ENCODE data around the gene SOD3. TPM values are rescaled to one million over a fixed set of nuclear protein-coding genes. Genes with fewer than 3 reads are reported as not detected.

Gene SOD3
- total and polyA plus RNA-seq, 4 donors: 35.7 to 101 (median 53.9) TPM

DNA sequence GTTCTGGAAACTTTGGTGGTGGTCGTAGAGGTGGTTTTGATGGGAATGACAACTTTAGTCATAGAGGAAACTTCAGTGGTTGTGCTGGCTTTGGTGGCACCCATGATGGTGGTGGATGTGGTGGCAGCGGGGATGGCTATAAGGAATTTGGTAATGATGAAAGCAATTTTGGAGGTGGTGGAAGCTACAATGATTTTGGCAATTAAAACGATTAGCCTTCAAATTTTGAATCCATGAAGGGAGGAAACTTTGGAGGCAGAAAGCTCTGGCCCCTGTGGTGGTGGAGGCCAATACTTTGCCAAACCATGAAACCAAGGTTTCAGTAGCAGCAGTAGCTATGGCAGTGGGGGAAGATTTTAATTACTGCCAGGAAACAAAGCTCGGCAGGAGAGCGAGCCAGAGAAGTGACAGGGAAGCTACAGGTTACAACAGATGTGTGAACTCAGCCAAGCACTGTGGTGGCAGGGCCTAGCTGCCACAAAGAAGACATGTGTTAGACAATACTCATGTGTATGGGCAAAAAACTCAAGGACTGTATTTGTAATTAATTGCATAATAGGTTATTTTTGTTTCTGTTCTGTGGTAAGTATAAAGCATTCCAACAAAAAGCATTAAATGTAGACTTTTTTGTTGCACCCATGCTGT, 23.2 kb upstream of the SOD3 start:
- H3K27ac ChIP-seq (ENCODE audit: low read depth in 1 of 2, low read length in 1 of 2): no peak overlapping the region
- H3K9ac ChIP-seq (ENCODE audit: insufficient read depth in 1 of 2, low read length in 2 of 2): no peak overlapping the region
- WGBS, 2 donors: 84 to 88% methylated on average over 5 of the region's 5 CpGs
- no peaks in the 10 kb centered on the region for H3K27me3 ChIP-seq (ENCODE audit: control insufficient read depth in 3 of 3, insufficient read depth in 3 of 3, low read length in 2 of 3)
- no peaks in the 10 kb centered on the region for H3K9me3 ChIP-seq (ENCODE audit: control insufficient read depth in 4 of 4, insufficient read depth in 3 of 4, low read length in 3 of 4)
- peaks cover 0 to 4% (median 0%) of the 10 kb centered on the region in 5 donors for H3K4me1 ChIP-seq (ENCODE audit: control insufficient read depth in 5 of 5, insufficient read depth in 5 of 5, low read length in 5 of 5)
- H3K4me3 ChIP-seq: no peak overlapping the region
- H3K36me3 ChIP-seq (ENCODE audit: control insufficient read depth in 4 of 4, insufficient read depth in 4 of 4, low read length in 4 of 4): no peaks in the 10 kb centered on the region
- ATAC-seq (ENCODE audit: insufficient read depth, low FRiP score) (no peak), DNase-seq (no peak)
- TF ChIP-seq, protein P1, sequence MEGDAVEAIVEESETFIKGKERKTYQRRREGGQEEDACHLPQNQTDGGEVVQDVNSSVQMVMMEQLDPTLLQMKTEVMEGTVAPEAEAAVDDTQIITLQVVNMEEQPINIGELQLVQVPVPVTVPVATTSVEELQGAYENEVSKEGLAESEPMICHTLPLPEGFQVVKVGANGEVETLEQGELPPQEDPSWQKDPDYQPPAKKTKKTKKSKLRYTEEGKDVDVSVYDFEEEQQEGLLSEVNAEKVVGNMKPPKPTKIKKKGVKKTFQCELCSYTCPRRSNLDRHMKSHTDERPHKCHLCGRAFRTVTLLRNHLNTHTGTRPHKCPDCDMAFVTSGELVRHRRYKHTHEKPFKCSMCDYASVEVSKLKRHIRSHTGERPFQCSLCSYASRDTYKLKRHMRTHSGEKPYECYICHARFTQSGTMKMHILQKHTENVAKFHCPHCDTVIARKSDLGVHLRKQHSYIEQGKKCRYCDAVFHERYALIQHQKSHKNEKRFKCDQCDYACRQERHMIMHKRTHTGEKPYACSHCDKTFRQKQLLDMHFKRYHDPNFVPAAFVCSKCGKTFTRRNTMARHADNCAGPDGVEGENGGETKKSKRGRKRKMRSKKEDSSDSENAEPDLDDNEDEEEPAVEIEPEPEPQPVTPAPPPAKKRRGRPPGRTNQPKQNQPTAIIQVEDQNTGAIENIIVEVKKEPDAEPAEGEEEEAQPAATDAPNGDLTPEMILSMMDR (IDR thresholded peaks at IDR 0.05; ENCODE audit: control extremely low read depth, extremely low read depth): no peak

DNA sequence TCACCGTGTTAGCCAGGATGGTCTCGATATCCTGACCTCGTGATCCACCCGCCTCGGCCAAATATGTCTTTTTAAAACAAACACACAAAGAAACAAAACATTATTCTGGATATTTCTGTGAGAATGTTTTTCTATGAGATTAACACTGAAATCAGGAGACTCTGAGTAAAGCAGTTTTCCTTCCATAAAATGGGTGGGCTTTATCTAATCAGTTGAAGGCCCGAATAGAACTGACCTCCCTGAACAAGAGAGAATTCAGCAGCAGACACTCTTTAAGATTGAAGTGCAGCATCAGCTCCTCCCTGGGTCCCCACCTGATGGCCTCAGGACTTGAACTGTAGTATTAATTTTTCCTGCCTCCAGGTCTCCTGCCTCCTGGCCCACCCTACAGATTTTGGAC, 22.4 kb upstream of the SOD3 start:
- DNase-seq (no peak), ATAC-seq (ENCODE audit: insufficient read depth, low FRiP score) (no peak)
- Histone ChIP-seq H3K27ac (ENCODE audit: low read depth in 1 of 2, low read length in 1 of 2) (no peak overlapping the region), H3K4me1 (ENCODE audit: control insufficient read depth in 5 of 5, insufficient read depth in 5 of 5, low read length in 5 of 5) (peaks cover 0 to 11% (median 0%) of the 10 kb centered on the region in 5 donors), H3K36me3 (ENCODE audit: control insufficient read depth in 4 of 4, insufficient read depth in 4 of 4, low read length in 4 of 4) (no peaks in the 10 kb centered on the region), H3K27me3 (ENCODE audit: control insufficient read depth in 3 of 3, insufficient read depth in 3 of 3, low read length in 2 of 3) (no peaks in the 10 kb centered on the region), H3K9me3 (ENCODE audit: control insufficient read depth in 4 of 4, insufficient read depth in 3 of 4, low read length in 3 of 4) (no peaks in the 10 kb centered on the region), H3K9ac (ENCODE audit: insufficient read depth in 1 of 2, low read length in 2 of 2) (no peak overlapping the region), H3K4me3 (no peak overlapping the region)
- TF ChIP-seq, protein P1 (IDR thresholded peaks at IDR 0.05; ENCODE audit: control extremely low read depth, extremely low read depth): no peak
- 97 to 98% methylated on average over 6 of the region's 6 CpGs for WGBS, 2 donors

DNA sequence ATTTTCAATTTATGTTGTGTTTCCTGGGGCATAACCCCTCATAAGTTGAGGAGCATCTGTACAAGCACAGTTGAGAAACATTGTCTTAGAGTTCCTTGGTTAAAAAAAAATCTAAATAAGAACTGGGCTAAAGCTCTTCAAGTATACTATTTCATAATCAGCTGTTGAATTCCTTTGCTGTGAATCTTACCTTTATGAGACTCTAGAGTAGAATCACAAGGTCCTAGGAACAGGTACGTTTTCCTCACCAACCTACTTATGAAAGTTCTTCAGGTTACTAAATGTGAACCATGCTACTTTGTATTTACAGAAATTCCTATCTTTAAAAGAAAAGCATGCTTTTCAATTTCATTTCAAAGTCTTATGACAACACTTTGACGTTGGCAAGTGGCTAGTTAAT, 20.9 kb upstream of the SOD3 start:
- Histone ChIP-seq H3K4me1 (ENCODE audit: control insufficient read depth in 5 of 5, insufficient read depth in 5 of 5, low read length in 5 of 5) (peaks cover 0 to 22% (median 2%) of the 10 kb centered on the region in 5 donors), H3K27me3 (ENCODE audit: control insufficient read depth in 3 of 3, insufficient read depth in 3 of 3, low read length in 2 of 3) (no peaks in the 10 kb centered on the region), H3K4me3 (no peak overlapping the region), H3K9ac (ENCODE audit: insufficient read depth in 1 of 2, low read length in 2 of 2) (no peak overlapping the region), H3K27ac (ENCODE audit: low read depth in 1 of 2, low read length in 1 of 2) (no peak overlapping the region), H3K9me3 (ENCODE audit: control insufficient read depth in 4 of 4, insufficient read depth in 3 of 4, low read length in 3 of 4) (no peaks in the 10 kb centered on the region), H3K36me3 (ENCODE audit: control insufficient read depth in 4 of 4, insufficient read depth in 4 of 4, low read length in 4 of 4) (no peaks in the 10 kb centered on the region)
- TF ChIP-seq, protein P1 (IDR thresholded peaks at IDR 0.05; ENCODE audit: control extremely low read depth, extremely low read depth): no peak
- peak; percentile 57 for ATAC-seq (ENCODE audit: insufficient read depth, low FRiP score)
- DNase-seq: no peak
- 27 to 38% methylated on average over 2 of the region's 2 CpGs for WGBS, 2 donors
